GM21825 (cell line): ENCODE results near the gene CREB5.
A peak's percentile ranks its signal among the peaks of the same experiment; 100 is the strongest.

Experiments
- ATAC-seq: cut with Tn5 transposase; IDR thresholded peaks from one replicate; pipeline ENCODE4 v1.9.1; 2021; ENCODE audit warnings: mild to moderate bottlenecking, moderate library complexity; ENCODE audit not compliant: unreplicated experiment

The CREB5 gene

GRCh38 chr7:28507525-28508282, 95.4 kb downstream of the CREB5 start:
- no peak for ATAC-seq

- peak; percentile 67 for ATAC-seq
Observed at GRCh38 chr7:28509251-28510025, 97.1 kb downstream of the CREB5 start.

GRCh38 chr7:28510026-28510369, 97.7 kb downstream of the CREB5 start:
- ATAC-seq = no peak

GRCh38 chr7:28512668-28513440, 100.5 kb downstream of the CREB5 start:
- no peak for ATAC-seq

- no peak for ATAC-seq
Observed at GRCh38 chr7:28516390-28517172, 104.3 kb downstream of the CREB5 start.

DNA sequence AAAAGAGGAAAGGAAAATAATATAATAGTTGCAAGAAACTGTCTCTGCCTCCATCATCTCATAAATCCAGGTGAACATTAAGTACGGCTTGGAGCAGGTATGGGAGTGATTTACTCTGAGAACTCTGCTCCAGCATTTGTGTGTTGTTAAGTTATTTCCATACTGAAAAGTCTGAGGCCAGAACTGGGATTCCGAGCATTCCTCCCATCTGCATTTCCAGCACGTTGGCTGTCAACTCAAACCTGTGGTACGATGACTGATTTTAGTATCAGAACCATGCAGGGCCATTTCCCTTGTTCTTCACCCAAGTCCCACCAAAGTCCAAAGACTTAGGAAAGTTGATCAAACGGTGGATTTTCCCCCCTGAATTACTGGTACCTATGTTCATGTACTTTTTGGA, 104.9 kb downstream of the CREB5 start:
- ATAC-seq = no peak

- ATAC-seq = no peak
Observed at GRCh38 chr7:28517606-28518005, 105.3 kb downstream of the CREB5 start.

DNA sequence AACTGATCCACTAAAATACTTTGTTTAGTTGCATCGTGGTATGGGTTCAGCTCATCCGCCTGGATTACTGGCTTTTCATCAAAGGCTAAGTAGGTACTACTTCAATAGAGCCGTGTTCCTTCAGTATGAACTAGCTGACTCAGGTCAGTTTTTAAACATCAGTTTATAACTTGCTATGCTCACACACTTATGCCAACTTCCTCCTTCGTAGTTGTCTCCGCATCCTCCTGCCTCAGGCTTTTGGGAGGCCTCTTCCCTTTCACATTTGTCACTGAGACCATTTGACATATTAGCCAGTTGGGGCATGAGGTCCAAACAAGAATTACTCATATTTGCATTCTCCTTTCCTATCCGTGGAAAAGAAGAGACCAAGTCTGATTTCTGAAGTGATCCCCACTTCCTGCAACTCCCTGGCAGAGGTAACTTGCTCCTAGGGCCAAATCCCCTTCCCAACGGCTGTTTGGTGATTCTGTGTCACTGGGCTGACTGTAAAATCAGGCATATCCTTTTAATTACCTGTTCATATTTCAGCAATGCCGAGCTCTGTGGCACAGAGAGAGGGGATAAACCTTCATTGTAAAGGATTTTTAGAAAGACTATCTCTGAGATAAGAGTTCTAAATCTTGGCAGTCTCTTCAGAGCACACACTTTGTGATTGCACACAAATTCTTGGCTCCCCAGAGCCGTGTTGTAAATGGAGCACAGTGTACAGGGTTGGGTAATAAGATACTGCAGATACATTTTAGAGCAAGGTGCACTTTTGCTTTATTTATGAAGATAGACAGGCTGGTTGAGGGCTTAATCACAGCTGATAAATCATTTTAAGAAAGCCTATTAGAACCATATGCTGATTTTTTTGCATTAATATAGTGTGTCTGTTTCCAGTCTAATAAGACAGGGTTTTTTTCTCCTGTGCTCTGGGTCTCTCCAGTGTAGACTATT, 108.0 kb downstream of the CREB5 start:
- ATAC-seq = no peak

GRCh38 chr7:28524978-28525377, 112.7 kb downstream of the CREB5 start:
- no peak for ATAC-seq

GRCh38 chr7:28528899-28529298, 116.6 kb downstream of the CREB5 start:
- ATAC-seq = no peak

DNA sequence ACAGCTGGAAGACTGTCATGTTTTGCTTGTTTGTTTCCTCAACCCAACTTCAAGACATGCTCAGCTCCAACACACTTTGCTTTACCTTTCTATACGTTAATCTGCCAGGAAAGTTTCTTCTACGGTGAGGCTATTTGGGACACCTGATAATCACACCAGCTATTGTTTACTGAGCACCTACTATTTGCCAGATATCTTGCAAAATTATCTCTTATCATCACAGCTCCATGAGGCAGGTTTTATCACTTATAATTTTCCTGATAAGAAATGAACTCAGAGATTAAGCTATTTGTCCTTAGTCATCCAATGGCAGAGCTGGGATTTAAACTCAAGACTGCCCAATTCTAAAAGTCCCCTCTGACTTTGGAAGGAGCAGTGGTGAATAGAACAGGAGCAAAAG, 117.4 kb downstream of the CREB5 start:
- ATAC-seq = no peak

DNA sequence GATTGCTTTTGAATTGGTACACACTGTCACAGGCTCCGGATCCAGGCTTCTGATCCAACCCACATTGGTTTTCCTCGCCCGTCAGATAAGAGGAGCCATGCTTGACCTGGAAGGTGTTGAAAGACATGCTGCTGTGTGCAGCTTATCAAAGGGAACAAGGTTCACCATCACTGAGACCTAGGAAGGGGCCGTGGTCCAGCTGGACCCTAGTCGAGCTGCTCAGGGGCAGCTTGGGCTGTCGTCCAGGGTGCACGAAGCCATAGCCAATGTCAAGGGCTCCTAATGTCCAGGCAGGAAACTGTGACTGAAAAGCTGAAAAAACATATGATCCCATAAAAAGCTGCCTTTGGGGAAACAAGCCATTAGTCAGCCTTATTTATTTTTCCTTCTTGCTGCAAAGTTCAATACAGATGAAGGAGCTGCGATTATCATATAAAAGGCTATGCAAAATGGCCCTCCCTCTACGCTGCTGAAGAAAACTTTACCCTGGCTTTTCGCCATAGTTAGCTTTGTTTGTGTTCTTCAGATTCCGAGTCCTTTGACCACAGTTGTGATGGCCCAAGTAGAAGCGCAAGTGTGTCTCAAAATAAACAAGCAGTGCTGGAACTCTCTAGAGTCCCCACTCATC, 118.0 kb downstream of the CREB5 start:
- ATAC-seq = no peak

GRCh38 chr7:28530803-28531175, 118.5 kb downstream of the CREB5 start:
- no peak for ATAC-seq

DNA sequence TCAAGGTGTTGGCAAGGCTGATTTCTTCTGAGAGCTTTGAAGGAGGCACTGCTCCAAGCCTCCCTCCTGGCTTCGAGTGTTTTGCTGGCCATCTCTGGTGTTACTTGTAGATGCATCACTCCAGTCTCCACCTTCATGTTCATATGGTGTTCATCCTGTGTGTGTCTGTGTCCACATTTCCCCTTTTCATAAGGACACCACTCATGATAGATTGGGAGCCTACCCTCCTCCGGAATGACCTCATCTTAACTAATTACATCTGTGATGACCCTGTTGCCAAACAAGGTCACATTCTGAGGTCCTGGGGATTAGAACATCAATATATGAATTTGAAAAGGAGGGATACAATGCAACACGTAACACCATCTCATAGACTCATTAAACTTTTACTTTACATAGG, 119.0 kb downstream of the CREB5 start:
- no peak for ATAC-seq

GRCh38 chr7:28532181-28532580, 119.9 kb downstream of the CREB5 start:
- no peak for ATAC-seq

GRCh38 chr7:28533267-28533666, 120.9 kb downstream of the CREB5 start:
- ATAC-seq = no peak

DNA sequence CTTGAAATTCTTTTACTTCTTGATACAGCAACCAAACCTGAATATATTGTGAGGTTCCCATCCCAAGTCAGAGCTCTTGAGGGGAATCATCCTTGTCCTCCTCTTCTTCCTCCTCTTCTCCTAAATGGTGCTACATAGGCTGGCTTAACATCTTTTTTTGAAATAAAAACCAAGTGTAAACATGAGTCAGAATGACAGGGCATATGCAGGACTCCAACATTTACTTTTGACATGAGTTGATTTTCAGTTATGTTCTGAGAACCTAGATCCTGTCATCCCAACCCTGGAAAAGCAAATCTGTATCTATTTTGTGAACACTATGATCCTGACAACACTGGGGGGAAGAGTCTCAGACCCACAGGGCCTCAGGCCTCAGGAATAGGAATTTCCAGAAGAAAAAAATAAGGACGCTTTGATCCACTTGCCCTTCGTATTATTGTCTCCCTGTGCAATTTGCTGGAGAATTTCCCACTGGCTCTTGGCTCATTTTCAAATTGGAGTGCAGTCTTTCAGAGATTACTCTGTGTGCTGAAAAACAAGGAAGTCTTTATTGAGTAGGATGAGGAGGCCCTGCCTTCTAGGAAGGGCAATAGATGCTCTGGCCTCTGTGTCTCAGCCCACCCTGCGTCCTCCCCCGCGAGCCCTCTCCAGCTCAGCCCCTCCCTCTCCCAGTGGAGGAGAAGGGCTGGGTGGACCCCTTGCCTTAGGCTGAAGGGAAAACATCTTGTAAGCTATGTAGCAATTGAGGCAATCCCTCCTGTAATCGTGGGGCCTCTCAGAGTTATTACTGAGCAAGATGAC, 121.6 kb downstream of the CREB5 start:
- no peak for ATAC-seq

DNA sequence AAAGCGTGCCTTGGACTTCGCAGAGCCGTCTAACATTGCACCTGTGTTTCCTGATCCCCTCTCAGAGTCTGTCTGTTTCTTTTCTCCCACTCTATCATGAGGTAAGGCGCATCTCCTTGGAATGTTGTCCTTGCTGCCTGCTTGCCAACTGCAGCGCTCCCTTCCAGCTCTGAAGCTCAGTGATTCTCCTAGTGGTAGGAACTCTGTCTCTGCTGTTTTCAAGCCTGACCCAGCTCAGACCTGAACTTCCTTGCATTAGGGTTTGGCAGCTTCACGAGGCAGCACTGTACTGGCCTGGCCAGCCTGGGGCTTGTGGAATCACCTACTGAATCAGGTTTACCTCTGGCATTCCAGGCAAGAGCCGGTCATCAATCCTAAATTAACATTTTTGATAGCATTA, 123.9 kb downstream of the CREB5 start:
- no peak for ATAC-seq
